ENCODE data around the gene WDR72. TPM values are rescaled to one million over a fixed set of nuclear protein-coding genes. Genes with fewer than 3 reads are reported as not detected.

WDR72 gene
- total and polyA plus RNA-seq, 2 donors (not counting 1 experiment from before 2014, with no cell fraction given), result not detected

- H3K9me3 Mint-ChIP-seq (ENCODE audit: insufficient read depth), result no peaks in the 10 kb centered on the region
These were observed 114.8 kb downstream of the WDR72 start for GRCh38 chr15:53644660-53645059.

DNA sequence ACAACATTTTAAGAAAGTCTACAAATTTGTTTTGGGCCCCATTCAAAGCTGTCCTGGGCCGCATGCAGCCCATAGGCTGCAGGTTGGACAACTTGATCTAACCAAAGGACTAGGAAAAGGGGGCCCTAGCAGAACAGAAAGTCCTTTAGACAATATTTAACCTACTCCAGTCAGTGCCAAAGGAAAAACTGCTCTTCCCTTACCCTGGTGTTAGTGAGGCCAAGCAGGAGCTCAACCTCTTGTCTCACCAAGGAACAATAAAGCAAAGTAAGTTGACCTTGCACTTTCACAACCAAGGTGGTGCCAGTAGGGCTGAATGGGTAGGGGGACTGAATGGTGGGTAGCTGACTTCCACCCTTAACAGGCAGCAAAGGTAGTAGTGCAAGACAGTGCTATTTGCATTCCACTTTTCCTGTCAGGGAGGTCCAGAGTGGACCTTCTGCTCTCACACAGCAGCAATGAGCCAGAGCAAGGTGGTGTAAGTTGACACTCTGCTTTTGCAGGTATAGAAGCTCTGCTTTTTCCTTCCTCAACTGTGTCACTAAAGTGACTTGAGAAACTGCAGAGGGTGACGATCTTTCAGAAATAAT, 124.9 kb downstream of the WDR72 start:
- no peak overlapping the region for H3K9ac ChIP-seq (ENCODE audit: low read length)
- no peaks in the 10 kb centered on the region for H3K4me1 Mint-ChIP-seq
- no peak overlapping the region for H3K27ac Mint-ChIP-seq
- no peaks in the 10 kb centered on the region for H3K4me1 ChIP-seq (ENCODE audit: control insufficient read depth in 2 of 2, insufficient read depth in 2 of 2, low read length in 2 of 2)
- no peaks in the 10 kb centered on the region for H3K27me3 Mint-ChIP-seq
- H3K9me3 Mint-ChIP-seq (ENCODE audit: insufficient read depth), result peaks cover 14% of the 10 kb centered on the region
- no peak overlapping the region for H3K4me3 ChIP-seq (ENCODE audit: control extremely low read depth in 1 of 5, extremely low read depth in 1 of 5, insufficient read depth in 1 of 5, low read depth in 2 of 5, low read length in 4 of 5)
- no peaks in the 10 kb centered on the region for H4K20me1 ChIP-seq (ENCODE audit: control insufficient read depth, insufficient read depth, low read length, poor library complexity, severe bottlenecking)
- H3K27me3 ChIP-seq (replicated peaks in 1 of 4; ENCODE audit: control extremely low read depth in 1 of 4, control insufficient read depth in 3 of 4, insufficient read depth in 4 of 4, low read length in 3 of 4), result no peaks in the 10 kb centered on the region
- no peak for DNase-seq
- ChIA-PET POLR2A (no interaction called here), CTCF (no interaction called here)
- intact Hi-C loops (cut with micrococcal nuclease), result no loop called here
- 100% methylated on average over 1 of the region's 2 CpGs for WGBS (ENCODE audit: insufficient coverage)
- no peaks in the 10 kb centered on the region for H3K79me2 ChIP-seq (ENCODE audit: control insufficient read depth, insufficient read depth, low read length)
- H2AFZ ChIP-seq (ENCODE audit: insufficient read depth, low read depth, low read length, poor library complexity, severe bottlenecking), result no peak overlapping the region
- H3K27ac ChIP-seq (ENCODE audit: low read length in 2 of 2), result no peak overlapping the region
- H3K9me3 ChIP-seq (ENCODE audit: control extremely low read depth in 1 of 3, control insufficient read depth in 2 of 3, insufficient read depth in 1 of 3, low read length in 2 of 3), result peaks cover 0 to 15% (median 9%) of the 10 kb centered on the region in 3 donors
- TF ChIP-seq CTCF (IDR thresholded peaks at IDR 0.05) (no peak), EZH2 (IDR thresholded peaks at IDR 0.05; ENCODE audit: borderline replicate concordance, insufficient read depth, low read depth, low read length, poor library complexity, severe bottlenecking) (no peak)
- H3K4me2 ChIP-seq (replicated peaks; ENCODE audit: low read depth, low read length, poor library complexity, severe bottlenecking), result no peak overlapping the region
- no peak for ATAC-seq (ENCODE audit: low read depth)
- no peaks in the 10 kb centered on the region for H3K36me3 ChIP-seq (replicated peaks in 1 of 2; ENCODE audit: control extremely low read depth in 1 of 2, control insufficient read depth in 1 of 2, extremely low read depth in 1 of 2, insufficient read depth in 2 of 2, low read length in 1 of 2)
- no peak overlapping the region for H3K4me3 Mint-ChIP-seq

More at GRCh38 chr15:53644660-53645059, 114.8 kb downstream of the WDR72 start:
- H3K27me3 Mint-ChIP-seq, result no peaks in the 10 kb centered on the region
- H3K4me3 ChIP-seq (ENCODE audit: control extremely low read depth in 1 of 5, extremely low read depth in 1 of 5, insufficient read depth in 1 of 5, low read depth in 2 of 5, low read length in 4 of 5), result no peak overlapping the region
- ChIA-PET POLR2A (no interaction called here), CTCF (no interaction called here)
- 73% methylated on average over 5 of the region's 6 CpGs for WGBS (ENCODE audit: insufficient coverage)
- H3K4me1 ChIP-seq (ENCODE audit: control insufficient read depth in 2 of 2, insufficient read depth in 2 of 2, low read length in 2 of 2), result no peaks in the 10 kb centered on the region
- H3K27ac Mint-ChIP-seq, result no peak overlapping the region
- no peak overlapping the region for H3K4me3 Mint-ChIP-seq
- TF ChIP-seq CTCF (IDR thresholded peaks at IDR 0.05) (no peak), EZH2 (IDR thresholded peaks at IDR 0.05; ENCODE audit: borderline replicate concordance, insufficient read depth, low read depth, low read length, poor library complexity, severe bottlenecking) (no peak)
- H3K36me3 ChIP-seq (replicated peaks in 1 of 2; ENCODE audit: control extremely low read depth in 1 of 2, control insufficient read depth in 1 of 2, extremely low read depth in 1 of 2, insufficient read depth in 2 of 2, low read length in 1 of 2), result no peaks in the 10 kb centered on the region
- no peak overlapping the region for H2AFZ ChIP-seq (ENCODE audit: insufficient read depth, low read depth, low read length, poor library complexity, severe bottlenecking)
- no peak overlapping the region for H3K27ac ChIP-seq (ENCODE audit: low read length in 2 of 2)
- DNase-seq (no peak), ATAC-seq (ENCODE audit: low read depth) (no peak)
- H3K9ac ChIP-seq (ENCODE audit: low read length), result no peak overlapping the region
- no peaks in the 10 kb centered on the region for H3K79me2 ChIP-seq (ENCODE audit: control insufficient read depth, insufficient read depth, low read length)
- no peaks in the 10 kb centered on the region for H4K20me1 ChIP-seq (ENCODE audit: control insufficient read depth, insufficient read depth, low read length, poor library complexity, severe bottlenecking)
- intact Hi-C loops (cut with micrococcal nuclease), result no loop called here
- no peaks in the 10 kb centered on the region for H3K9me3 ChIP-seq (ENCODE audit: control extremely low read depth in 1 of 3, control insufficient read depth in 2 of 3, insufficient read depth in 1 of 3, low read length in 2 of 3)
- no peaks in the 10 kb centered on the region for H3K4me1 Mint-ChIP-seq
- no peaks in the 10 kb centered on the region for H3K27me3 ChIP-seq (replicated peaks in 1 of 4; ENCODE audit: control extremely low read depth in 1 of 4, control insufficient read depth in 3 of 4, insufficient read depth in 4 of 4, low read length in 3 of 4)
- no peak overlapping the region for H3K4me2 ChIP-seq (replicated peaks; ENCODE audit: low read depth, low read length, poor library complexity, severe bottlenecking)

Data from B cell (primary cell).